ENCODE data around the gene KIFC3. TPM values are rescaled to one million over a fixed set of nuclear protein-coding genes. Genes with fewer than 3 reads are reported as not detected.

The KIFC3 gene, protein sequence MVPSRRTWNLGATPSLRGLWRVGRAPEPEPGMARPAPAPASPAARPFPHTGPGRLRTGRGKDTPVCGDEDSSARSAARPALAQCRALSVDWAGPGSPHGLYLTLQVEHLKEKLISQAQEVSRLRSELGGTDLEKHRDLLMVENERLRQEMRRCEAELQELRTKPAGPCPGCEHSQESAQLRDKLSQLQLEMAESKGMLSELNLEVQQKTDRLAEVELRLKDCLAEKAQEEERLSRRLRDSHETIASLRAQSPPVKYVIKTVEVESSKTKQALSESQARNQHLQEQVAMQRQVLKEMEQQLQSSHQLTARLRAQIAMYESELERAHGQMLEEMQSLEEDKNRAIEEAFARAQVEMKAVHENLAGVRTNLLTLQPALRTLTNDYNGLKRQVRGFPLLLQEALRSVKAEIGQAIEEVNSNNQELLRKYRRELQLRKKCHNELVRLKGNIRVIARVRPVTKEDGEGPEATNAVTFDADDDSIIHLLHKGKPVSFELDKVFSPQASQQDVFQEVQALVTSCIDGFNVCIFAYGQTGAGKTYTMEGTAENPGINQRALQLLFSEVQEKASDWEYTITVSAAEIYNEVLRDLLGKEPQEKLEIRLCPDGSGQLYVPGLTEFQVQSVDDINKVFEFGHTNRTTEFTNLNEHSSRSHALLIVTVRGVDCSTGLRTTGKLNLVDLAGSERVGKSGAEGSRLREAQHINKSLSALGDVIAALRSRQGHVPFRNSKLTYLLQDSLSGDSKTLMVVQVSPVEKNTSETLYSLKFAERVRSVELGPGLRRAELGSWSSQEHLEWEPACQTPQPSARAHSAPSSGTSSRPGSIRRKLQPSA
- total RNA-seq (2022; extraction: Qiagen RNA extraction): 115 to 142 TPM (median 135 TPM) in 5 replicates

GRCh38 chr16:57802341-57803133, at the start of gene KIFC3:
KIFC3 (minus strand) TSS chr16:57802491; CDS start chr16:57798243, 4,248 bp downstream.

DNA sequence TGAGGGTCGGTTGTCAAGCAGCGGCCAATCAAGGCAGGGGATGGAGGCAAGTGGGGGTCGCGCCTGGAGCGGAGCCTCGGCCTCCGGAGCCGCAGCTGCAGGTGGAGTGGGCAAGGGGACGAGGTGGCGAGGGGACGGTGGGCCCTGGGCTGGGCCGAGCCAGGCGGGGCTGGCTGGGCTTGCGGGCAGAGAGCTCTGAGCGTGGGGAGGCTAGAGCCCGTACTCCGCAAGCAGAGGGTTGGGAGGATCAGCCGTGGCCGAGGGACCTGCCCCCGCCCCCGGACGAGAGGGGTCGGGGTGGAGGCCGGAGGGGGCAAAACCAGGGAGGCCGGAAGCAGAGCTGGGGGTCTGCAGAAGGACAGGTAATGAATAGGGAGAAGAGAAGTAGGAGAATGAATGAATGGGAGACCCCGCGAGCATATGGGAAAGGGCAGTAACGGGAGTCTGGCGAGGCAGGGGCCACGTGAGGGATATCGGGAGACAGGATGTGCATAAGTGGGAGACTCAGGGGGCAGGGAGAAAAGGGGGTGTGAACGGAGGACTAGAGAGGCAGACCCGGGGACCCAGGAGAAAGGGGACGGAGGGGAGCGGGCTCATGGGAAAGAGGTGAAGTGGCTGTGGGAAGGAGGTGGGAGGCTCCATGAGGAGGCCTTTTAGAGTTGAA, 66.4 kb downstream of the KIFC3 start, which contains the start of gene KATNB1:
TSS of gene KATNB1 (plus strand) at position 16 of the 664 bp plus-strand sequence. CDS start 1,474 bp downstream, outside the sequence.

Other genes starting within 250 kb of the KIFC3 start
- gene ADGRG1, start 173.9 kb downstream of the KIFC3 start, total RNA-seq (2022; extraction: Qiagen RNA extraction): 143 to 209 TPM (median 198 TPM) in 5 replicates
- gene ADGRG3, start 134.2 kb downstream of the KIFC3 start, total RNA-seq (2022; extraction: Qiagen RNA extraction): 0.41 to 0.88 TPM (median 0.46 TPM) in 5 replicates
- gene DRC7, start 107.7 kb downstream of the KIFC3 start, total RNA-seq (2022; extraction: Qiagen RNA extraction): 0.06 to 0.23 TPM (median 0.10 TPM) in 4 of 5 replicates, not detected in the other
- gene KATNB1, start 66.7 kb downstream of the KIFC3 start, total RNA-seq (2022; extraction: Qiagen RNA extraction): 16.4 to 19.8 TPM (median 18.7 TPM) in 5 replicates
- gene CNGB1, start 168.6 kb upstream of the KIFC3 start, total RNA-seq (2022; extraction: Qiagen RNA extraction): 0.06 to 0.18 TPM (median 0.09 TPM) in 5 replicates
- 12.7 to 14.9 TPM (median 13.1 TPM) in 5 replicates for gene ZNF319, start 198.2 kb upstream of the KIFC3 start, total RNA-seq (2022; extraction: Qiagen RNA extraction)
- gene USB1, start 198.9 kb upstream of the KIFC3 start, total RNA-seq (2022; extraction: Qiagen RNA extraction): 75.6 to 90.3 TPM (median 82.8 TPM) in 5 replicates
- gene MMP15, start 223.3 kb upstream of the KIFC3 start, total RNA-seq (2022; extraction: Qiagen RNA extraction): 44.8 to 55.4 TPM (median 47.4 TPM) in 5 replicates